ENCODE data around the gene HMGCLL1.

The HMGCLL1 gene

GRCh38 chr6:55530931-55531330 lies 48.1 kb downstream of the HMGCLL1 start:
- FAIRE-seq, result peak; percentile 49

GRCh38 chr6:55528624-55529023 lies 50.4 kb downstream of the HMGCLL1 start:
- FAIRE-seq, result no peak

GRCh38 chr6:55524441-55524840 lies 54.6 kb downstream of the HMGCLL1 start:
- FAIRE-seq, result no peak

GRCh38 chr6:55518529-55519060 lies 60.4 kb downstream of the HMGCLL1 start:
- FAIRE-seq, result no peak

GRCh38 chr6:55516736-55517135 lies 62.3 kb downstream of the HMGCLL1 start:
- peak; percentile 64 for FAIRE-seq

GRCh38 chr6:55512904-55513303 lies 66.1 kb downstream of the HMGCLL1 start:
- no peak for FAIRE-seq

- FAIRE-seq, result no peak
Observed at GRCh38 chr6:55511122-55511800, 67.7 kb downstream of the HMGCLL1 start.

GRCh38 chr6:55499591-55499990 lies 79.4 kb downstream of the HMGCLL1 start:
- FAIRE-seq, result no peak

- FAIRE-seq, result no peak
Observed at GRCh38 chr6:55497694-55498093, 81.3 kb downstream of the HMGCLL1 start.

GRCh38 chr6:55496201-55496600 lies 82.8 kb downstream of the HMGCLL1 start:
- FAIRE-seq, result no peak

- FAIRE-seq, result no peak
Observed at GRCh38 chr6:55495277-55495676, 83.7 kb downstream of the HMGCLL1 start.

GRCh38 chr6:55494411-55494810 lies 84.6 kb downstream of the HMGCLL1 start:
- peak; percentile 79 for FAIRE-seq

- no peak for FAIRE-seq
Observed at GRCh38 chr6:55492259-55492658, 86.7 kb downstream of the HMGCLL1 start.

GRCh38 chr6:55490871-55491270 lies 88.1 kb downstream of the HMGCLL1 start:
- no peak for FAIRE-seq

GRCh38 chr6:55474382-55474781 lies 104.6 kb downstream of the HMGCLL1 start:
- FAIRE-seq, result no peak

- no peak for FAIRE-seq
Observed at GRCh38 chr6:55473722-55474121, 105.3 kb downstream of the HMGCLL1 start.

- no peak for FAIRE-seq
Observed at GRCh38 chr6:55469951-55470366, 109.0 kb downstream of the HMGCLL1 start.

- FAIRE-seq, result no peak
Observed at GRCh38 chr6:55456016-55456415, 123.0 kb downstream of the HMGCLL1 start.

- FAIRE-seq, result no peak
Observed at GRCh38 chr6:55450005-55450404, 129.0 kb downstream of the HMGCLL1 start.

GRCh38 chr6:55449225-55449624 lies 129.8 kb downstream of the HMGCLL1 start:
- FAIRE-seq, result no peak

GRCh38 chr6:55448451-55448850 lies 130.5 kb downstream of the HMGCLL1 start:
- no peak for FAIRE-seq

GRCh38 chr6:55447891-55448290 lies 131.1 kb downstream of the HMGCLL1 start:
- FAIRE-seq, result no peak

GRCh38 chr6:55445648-55446204 lies 133.3 kb downstream of the HMGCLL1 start:
- peak; percentile 98 for FAIRE-seq

All from islet of Langerhans (tissue), 1 donor.